Posterior vena cava (tissue), 2 donors: ENCODE measurements around the gene COL4A2. TPM values are rescaled to one million over a fixed set of nuclear protein-coding genes. Genes with fewer than 3 reads are reported as not detected.

Experiments used
- DNase-seq: peaks from one replicate; pipeline ENCODE4 v3.0.0-alpha.2; 2020; ENCODE audit warnings: low spot score
- intact Hi-C, 2 donors: fragments of 100-400 bp; cut with DNase I; formaldehyde crosslinking; loops; one replicate each; pipeline versions ENCODE4 v1.14.1 to v1.14.2; 2022 to 2023
- total RNA-seq, 2 donors: library from RNA; stranded (reverse); fragmentation: NEBNext Ultra II Directional; extraction: Animal tissue kit (Norgen Biotek cat#: 25700); gene quantifications; one replicate each; pipeline ENCODE4 v1.2.1, GENCODE V29; 2021
- donor health status: DM: yes; HTN: yes; CAD: no.
- donor health status: DM: yes; HTN: yes; CAD: no.

COL4A2 gene
- total RNA-seq, 2 donors from 2014 or later, result 816 to 963 TPM

DNA sequence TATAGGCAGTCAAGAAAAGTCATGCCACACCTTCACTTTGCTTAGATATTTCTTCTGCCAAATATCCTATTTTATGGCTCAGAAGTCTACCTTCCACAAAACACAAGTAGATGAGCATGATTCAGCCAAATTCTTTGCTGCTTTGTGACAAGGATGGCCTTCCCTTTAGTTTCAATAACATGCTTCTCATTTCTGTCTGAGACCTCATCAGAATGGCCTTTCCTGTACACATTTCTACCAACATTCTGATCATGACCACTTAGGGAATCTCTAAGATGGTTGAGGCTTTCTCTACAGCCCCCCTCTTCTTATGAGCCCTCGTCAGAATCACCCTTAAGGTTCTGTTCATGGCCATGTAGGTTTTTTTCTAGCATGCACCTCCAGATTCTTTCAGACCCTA lies 96.2 kb downstream of the COL4A2 start:
- intact Hi-C loops, result no loop called here
- no peak for DNase-seq

DNA sequence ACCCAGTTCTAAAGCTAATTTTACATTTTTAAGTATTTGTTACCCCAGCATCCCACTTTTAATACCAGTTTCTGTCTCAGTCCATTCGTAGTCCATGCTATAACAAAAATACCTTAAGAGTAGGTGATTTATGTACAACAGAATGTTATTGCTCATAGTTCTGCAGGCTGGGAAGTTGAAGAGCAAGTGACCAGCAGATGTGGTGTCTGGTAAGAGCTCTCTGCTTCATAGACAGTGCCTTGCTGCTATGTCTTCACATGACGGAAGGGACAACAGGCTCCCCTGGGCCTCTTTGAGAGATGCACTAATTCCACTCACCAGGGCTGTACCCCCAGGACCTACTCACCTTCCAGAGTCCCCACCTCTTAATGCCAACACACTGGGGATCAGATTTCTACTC lies 96.6 kb downstream of the COL4A2 start:
- intact Hi-C loops, result no loop called here
- DNase-seq, result no peak

GRCh38 chr13:110404321-110404720 lies 97.2 kb downstream of the COL4A2 start:
- no peak for DNase-seq
- intact Hi-C loops, result no loop called here

DNA sequence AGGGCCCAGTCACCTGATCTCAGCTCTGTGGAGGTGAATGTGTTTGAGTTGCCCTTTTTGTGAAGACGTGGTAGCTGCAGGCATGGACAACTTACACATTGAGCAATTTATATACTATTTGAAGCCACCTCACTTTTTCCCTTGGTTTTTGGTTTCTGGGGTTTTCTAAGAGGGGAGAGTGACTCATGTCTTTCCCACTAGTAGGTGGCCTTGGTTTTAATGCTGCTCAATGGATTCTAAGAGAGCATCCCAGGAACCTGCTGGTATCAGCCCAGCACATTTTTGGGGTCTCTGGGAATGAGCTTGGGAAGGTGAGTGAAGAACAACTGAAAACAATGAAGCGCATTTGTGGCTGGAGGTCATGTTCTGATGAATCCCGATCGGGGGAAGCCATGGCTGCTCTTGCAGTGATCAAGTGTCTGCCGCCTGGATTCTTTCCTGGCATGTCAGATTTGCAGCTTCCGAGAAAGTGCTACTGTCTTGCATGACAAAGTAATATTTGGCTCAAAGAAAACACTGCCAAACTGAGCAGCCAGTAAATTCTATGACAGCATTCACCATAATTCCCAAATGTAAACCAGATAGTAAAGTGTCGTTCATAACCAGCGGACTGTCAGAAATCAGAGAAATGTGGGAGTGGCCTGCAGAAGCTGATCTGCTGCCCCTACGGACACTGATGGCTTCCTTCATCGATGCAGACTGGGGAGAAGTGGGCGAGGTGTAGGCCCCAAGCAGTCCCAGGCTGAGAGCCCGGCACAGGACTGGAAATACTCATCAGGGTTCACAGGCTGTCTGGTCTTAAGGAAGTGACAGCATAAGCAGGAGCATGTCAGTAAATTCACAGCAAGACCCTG lies 98.7 kb downstream of the COL4A2 start:
- intact Hi-C loops, result no loop called here
- DNase-seq, result no peak

DNA sequence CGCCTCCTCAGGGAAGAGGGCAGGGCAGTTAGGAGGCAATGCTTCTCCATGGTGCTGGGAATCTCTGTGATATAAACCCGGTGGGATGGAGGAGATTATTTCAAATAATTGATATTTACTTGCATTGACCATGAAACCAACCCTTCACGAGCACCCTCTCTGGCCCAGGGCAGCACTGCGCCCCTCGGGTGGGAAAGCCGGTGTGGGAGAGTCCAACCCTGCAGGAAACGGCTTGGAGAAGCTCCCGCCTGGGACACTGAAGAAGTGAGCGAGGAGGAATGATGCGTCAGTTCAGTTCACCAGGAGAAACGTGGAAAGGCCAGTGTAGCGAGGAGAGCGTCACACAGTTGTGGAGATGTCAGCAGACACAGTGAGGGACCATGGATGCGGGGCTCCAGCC lies 99.9 kb downstream of the COL4A2 start:
- intact Hi-C loops, result no loop called here
- no peak for DNase-seq

- DNase-seq, result no peak
- intact Hi-C loops, result no loop called here
Observed at GRCh38 chr13:110407531-110407930, 100.4 kb downstream of the COL4A2 start.

DNA sequence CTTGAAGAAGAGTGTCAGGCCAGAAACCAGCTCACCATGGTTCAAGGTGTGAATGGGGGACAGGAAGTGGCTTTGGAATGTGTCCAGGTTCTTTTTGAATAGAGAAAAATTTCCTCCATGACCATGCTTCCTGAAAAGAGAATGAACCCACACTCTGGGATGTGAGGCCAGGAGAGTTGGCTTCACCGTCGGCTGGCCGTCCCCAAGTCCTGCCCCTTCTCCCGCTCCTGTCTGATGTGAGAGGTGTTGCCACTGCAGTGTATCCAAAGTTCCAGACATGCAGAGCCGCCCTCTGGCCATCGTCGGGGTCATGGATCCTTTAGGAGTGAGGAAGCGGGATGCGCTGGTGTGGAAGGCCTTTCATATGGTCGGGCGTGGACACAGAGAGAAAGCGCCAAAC lies 101.2 kb downstream of the COL4A2 start:
- DNase-seq, result no peak
- intact Hi-C loops, result no loop called here

- intact Hi-C loops, result no loop called here
- DNase-seq, result peak; percentile 89
Observed at GRCh38 chr13:110409581-110409992, 102.5 kb downstream of the COL4A2 start.

- intact Hi-C loops, result loop anchor here in 1 of 2 donors (5.0 kb wide), 1 partner anchor 163 kb away; no protein-coding TSS in a partner anchor
- DNase-seq, result no peak
Observed at GRCh38 chr13:110410000-110410399, 102.9 kb downstream of the COL4A2 start.

- no peak for DNase-seq
Observed at GRCh38 chr13:110410936-110411687, 104.0 kb downstream of the COL4A2 start.

GRCh38 chr13:110411688-110412059 lies 104.6 kb downstream of the COL4A2 start:
- intact Hi-C loops, result loop anchor here in 1 of 2 donors (5.0 kb wide), 1 partner anchor 164 kb away; no protein-coding TSS in a partner anchor
- DNase-seq, result no peak

More at GRCh38 chr13:110410936-110411687, 104.0 kb downstream of the COL4A2 start:
- intact Hi-C loops, result loop anchor here in 1 of 2 donors (5.0 kb wide), 1 partner anchor 164 kb away; no protein-coding TSS in a partner anchor

- peak; percentile 96 for DNase-seq
Observed at GRCh38 chr13:110412132-110412914, 105.2 kb downstream of the COL4A2 start.

DNA sequence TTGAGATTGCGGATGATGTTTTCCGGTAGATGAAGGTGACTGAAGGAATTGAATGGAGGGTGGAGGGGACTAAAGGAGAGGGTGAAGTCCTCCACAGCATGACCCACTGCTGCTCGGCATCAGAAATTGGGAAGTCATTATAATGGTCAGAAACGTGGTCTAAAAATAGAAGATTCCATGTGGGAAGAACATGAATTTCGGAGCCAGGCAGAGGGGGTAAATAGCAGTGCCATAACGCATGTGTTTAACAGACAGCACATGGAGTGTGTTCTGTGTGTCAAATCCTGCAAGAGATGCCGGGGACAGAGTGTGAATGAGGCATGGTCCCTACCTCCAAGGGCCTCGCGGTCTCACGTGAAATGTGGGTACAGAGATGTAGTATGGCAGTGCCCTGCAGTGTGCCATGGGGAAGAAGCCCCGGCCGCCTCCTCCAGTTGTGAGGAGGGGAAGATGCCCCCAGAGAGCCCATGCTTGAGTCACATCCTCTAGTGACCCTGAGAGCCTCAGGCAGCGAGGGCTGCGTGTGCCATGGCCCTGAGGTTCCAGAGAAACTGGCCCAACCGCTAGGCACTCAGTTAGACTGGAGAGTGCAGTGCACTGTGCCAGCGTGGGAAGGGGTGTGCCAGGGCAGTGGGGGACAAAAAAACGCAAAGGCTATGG lies 106.1 kb downstream of the COL4A2 start:
- no peak for DNase-seq
- intact Hi-C loops, result loop anchor here in 1 of 2 donors (5.0 kb wide), 1 partner anchor 166 kb away; no protein-coding TSS in a partner anchor

More at GRCh38 chr13:110412132-110412914, 105.2 kb downstream of the COL4A2 start:
- intact Hi-C loops, result loop anchor here in 1 of 2 donors (5.0 kb wide), 1 partner anchor 165 kb away; no protein-coding TSS in a partner anchor

DNA sequence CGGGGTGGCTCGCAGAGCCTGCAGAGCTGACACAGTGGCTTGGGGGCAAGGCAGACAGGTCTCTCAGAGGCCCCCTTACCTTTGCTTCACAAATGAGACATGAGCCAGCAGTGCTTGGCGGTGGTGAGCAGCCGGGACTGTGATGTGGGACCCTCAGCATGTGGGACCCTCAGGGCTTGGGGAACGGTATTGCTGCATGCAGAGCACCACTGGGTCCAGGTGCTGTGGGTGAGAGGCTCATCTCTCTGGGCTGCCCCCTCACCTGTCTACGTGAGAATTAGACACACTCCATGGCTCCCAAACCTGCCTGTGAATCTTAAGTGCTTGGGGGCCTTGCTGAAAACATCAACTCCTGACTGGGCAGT lies 106.6 kb downstream of the COL4A2 start:
- DNase-seq, result no peak
- intact Hi-C loops, result loop anchor here in 1 of 2 donors (5.0 kb wide), 1 partner anchor 166 kb away; no protein-coding TSS in a partner anchor

DNA sequence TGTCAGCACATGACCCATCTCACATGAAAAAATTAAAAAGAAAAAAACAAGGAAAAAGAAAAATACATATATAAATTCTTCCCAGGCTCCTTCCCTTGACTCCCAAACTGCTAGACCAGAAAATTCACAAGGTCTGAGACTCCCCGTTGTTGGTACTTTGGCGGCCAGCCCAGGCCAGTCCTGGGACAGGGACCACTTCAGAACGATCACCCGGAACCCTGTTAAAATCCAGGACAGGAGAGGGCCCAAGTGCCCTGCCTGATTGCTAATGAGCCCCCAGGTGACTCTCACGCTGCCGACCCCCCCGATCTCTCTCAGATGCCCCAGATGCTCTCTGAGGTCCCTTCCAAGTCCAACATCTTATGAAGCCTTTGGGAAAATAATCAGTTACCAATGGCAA lies 107.2 kb downstream of the COL4A2 start:
- intact Hi-C loops, result loop anchor here in 1 of 2 donors (5.0 kb wide), 1 partner anchor 167 kb away; no protein-coding TSS in a partner anchor

DNA sequence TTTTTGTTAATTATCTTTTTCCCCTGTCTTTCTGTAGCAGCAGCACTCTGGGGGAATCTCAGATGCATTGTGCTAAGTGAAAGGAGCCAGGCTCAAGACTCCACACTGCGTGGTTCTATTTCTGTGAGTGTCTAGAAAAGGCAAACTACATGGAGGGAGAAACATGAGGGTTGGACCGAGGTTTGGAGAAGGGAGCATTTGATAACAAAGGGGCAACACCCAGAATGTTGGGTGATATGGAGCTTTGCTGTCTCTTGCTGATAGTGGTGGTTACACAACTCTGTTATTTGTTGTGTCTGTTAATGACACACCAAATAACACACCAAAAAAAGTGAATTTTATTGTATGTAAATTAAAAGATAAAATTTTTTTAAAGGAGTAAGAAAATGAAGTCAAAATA lies 107.8 kb downstream of the COL4A2 start:
- DNase-seq, result no peak
- intact Hi-C loops, result loop anchor here (5.0 kb wide), 3 partner anchors 68 to 183 kb away; no protein-coding TSS in a partner anchor

More for the DNA sequence above, 107.2 kb downstream of the COL4A2 start:
- DNase-seq, result no peak

DNA sequence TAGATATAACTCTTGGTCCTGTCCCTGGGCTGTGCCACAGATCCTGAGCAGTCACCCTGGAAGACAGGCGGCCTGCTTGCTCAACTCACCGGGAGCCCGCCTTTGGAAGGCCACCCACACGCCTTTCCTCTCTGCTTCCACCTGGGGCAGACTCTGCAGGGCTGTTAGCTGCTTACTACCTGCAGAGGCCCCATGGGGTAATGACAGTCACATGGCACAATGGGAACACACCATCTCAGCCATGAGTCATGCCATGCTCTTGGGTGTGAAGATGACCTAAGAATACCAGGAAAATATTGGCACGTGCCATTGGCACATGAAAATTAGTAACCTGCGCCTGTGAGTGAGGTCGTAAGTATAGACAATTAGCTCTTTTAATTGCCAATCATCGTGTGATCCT lies 108.6 kb downstream of the COL4A2 start:
- DNase-seq, result no peak
- intact Hi-C loops, result loop anchor here (5.0 kb wide), 2 partner anchors 68 to 183 kb away; no protein-coding TSS in a partner anchor
